ENCODE measurements around the gene OR10AG1. TPM values are rescaled to one million over a fixed set of nuclear protein-coding genes. Genes with fewer than 3 reads are reported as not detected.

Gene OR10AG1
- total RNA-seq, 2 donors from 2014 or later, result not detected

DNA sequence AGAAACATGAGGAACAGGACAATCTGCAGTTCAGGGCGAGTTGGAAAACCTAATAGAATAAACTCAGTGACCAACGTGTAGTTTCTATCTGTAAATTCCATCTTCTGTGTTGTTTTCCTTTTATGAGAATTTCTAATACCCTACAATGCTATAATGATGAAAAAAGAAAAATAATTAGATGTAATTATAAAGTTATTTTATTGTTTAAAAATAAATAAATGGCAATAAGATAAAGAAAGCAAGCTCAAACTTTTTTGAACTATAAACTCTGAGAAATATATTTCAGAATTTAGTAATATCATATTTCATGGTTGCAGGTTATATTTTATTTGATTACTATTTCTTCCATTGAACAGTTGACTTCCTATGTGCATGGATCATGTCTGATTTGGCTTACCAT lies 33.4 kb downstream of the OR10AG1 start, which contains the start of gene OR5I1:
Gene OR5I1 (minus strand): TSS at position 101 of the 400 bp plus-strand sequence. CDS start 0 bp downstream, at position 101.
- TF ChIP-seq, protein P1, sequence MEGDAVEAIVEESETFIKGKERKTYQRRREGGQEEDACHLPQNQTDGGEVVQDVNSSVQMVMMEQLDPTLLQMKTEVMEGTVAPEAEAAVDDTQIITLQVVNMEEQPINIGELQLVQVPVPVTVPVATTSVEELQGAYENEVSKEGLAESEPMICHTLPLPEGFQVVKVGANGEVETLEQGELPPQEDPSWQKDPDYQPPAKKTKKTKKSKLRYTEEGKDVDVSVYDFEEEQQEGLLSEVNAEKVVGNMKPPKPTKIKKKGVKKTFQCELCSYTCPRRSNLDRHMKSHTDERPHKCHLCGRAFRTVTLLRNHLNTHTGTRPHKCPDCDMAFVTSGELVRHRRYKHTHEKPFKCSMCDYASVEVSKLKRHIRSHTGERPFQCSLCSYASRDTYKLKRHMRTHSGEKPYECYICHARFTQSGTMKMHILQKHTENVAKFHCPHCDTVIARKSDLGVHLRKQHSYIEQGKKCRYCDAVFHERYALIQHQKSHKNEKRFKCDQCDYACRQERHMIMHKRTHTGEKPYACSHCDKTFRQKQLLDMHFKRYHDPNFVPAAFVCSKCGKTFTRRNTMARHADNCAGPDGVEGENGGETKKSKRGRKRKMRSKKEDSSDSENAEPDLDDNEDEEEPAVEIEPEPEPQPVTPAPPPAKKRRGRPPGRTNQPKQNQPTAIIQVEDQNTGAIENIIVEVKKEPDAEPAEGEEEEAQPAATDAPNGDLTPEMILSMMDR (IDR thresholded peaks at IDR 0.05), result no peak
- Histone ChIP-seq H3K36me3 (no peaks in the 10 kb centered on the region), H3K27me3 (replicated peaks; ENCODE audit: insufficient read depth) (no peaks in the 10 kb centered on the region), H3K9me3 (no peaks in the 10 kb centered on the region), H3K27ac (no peak within 1 kb of the TSS), H3K4me3 (no peak within 1 kb of the TSS), H3K4me1 (ENCODE audit: control insufficient read depth in 1 of 2, low read depth in 2 of 2) (no peaks in the 10 kb centered on the region)
- DNase-seq (ENCODE audit: low spot score), result no peak
- ATAC-seq (ENCODE audit: insufficient number of reproducible peaks, low FRiP score, low read depth), result no peak

DNA sequence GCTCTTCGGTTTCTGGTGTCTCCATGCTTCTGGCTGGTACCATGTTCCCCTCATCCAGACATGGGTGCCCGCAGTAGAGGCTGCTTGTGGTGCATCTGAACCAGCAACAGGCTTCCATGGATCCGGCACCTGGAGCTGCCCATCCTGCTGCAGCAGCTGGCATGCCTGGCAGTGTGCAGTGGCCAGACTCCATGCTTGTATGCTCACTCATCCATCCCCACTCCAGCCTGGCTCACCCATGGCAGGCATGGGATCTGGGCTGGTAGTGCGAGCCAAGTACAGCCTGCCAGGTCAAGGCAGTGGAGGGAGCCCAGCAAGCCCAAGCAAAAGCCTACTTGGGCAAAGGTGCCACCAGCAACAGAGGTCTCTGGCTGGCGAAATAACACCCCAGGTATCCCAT lies 49.2 kb downstream of the OR10AG1 start:
- Histone ChIP-seq H3K27ac (no peak overlapping the region), H3K4me3 (no peak overlapping the region), H3K27me3 (replicated peaks; ENCODE audit: insufficient read depth) (no peaks in the 10 kb centered on the region), H3K36me3 (no peaks in the 10 kb centered on the region), H3K9me3 (no peaks in the 10 kb centered on the region), H3K4me1 (ENCODE audit: control insufficient read depth in 1 of 2, low read depth in 2 of 2) (no peaks in the 10 kb centered on the region)
- TF ChIP-seq, protein P1 (IDR thresholded peaks at IDR 0.05), result no peak
- ATAC-seq (ENCODE audit: insufficient number of reproducible peaks, low FRiP score, low read depth) (no peak), DNase-seq (ENCODE audit: low spot score) (no peak)

Other genes with a start within 250 kb of the OR10AG1 start
- not detected for gene OR5D13, start 196.5 kb downstream of the OR10AG1 start, total RNA-seq
- gene OR5D14, start 174.4 kb downstream of the OR10AG1 start, total RNA-seq, result not detected
- not detected for gene OR5L1, start 158.6 kb downstream of the OR10AG1 start, total RNA-seq
- gene OR5D18, start 150.3 kb downstream of the OR10AG1 start, total RNA-seq, result not detected
- not detected for gene OR5L2, start 142.7 kb downstream of the OR10AG1 start, total RNA-seq
- not detected for gene OR5D16, start 131.2 kb downstream of the OR10AG1 start, total RNA-seq
- not detected for gene TRIM51, start 86.6 kb downstream of the OR10AG1 start, total RNA-seq
- gene OR5W2, start 55.4 kb downstream of the OR10AG1 start, total RNA-seq, result not detected
- gene OR5I1, start 33.5 kb downstream of the OR10AG1 start, total RNA-seq, result not detected
- not detected for gene OR5F1, start 24.7 kb upstream of the OR10AG1 start, total RNA-seq
- not detected for gene OR5AS1, start 57.7 kb upstream of the OR10AG1 start, total RNA-seq
- gene OR8I2, start 123.4 kb upstream of the OR10AG1 start, total RNA-seq, result not detected
- gene OR8H2, start 133.7 kb upstream of the OR10AG1 start, total RNA-seq, result not detected
- not detected for gene OR8H3, start 152.4 kb upstream of the OR10AG1 start, total RNA-seq
- gene OR8J3, start 170.3 kb upstream of the OR10AG1 start, total RNA-seq, result not detected
- gene OR8K5, start 190.4 kb upstream of the OR10AG1 start, total RNA-seq, result not detected
- not detected for gene OR5J2, start 206.7 kb upstream of the OR10AG1 start, total RNA-seq